ENCODE data around the gene VANGL1.

VANGL1 gene

DNA sequence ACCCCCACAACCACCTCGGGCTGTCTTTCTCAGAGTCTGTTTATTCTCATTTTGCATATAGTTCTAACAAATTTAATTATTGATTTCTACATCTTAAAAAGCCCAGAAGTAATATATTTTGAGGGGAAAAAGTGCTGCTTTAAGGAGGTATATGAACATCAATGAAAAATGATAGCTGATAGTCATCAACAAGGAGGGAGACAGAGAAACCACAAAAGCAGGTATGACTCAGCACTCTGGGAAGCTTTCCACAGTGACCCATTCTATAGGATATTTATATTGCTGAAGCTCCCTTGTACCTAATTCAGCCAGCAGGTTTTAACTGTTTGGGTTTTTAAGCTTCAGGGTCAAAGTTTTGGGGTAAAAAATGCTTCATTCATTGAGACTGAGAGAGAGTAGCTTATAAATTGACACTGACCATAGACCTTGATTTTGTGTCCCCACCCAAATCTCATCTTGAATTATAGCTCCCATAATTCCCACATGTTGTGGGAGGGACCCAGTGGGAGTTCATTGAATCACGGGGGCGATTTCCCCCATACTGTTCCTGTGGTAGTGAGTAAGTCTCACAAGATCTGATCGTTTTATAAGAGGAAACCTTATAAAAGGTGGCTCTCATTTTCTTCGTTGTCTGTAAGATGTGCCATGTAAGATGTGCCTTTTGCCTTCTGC lies 27.4 kb downstream of the VANGL1 start:
- DNase-seq (ENCODE audit: low read depth), result no peak

DNA sequence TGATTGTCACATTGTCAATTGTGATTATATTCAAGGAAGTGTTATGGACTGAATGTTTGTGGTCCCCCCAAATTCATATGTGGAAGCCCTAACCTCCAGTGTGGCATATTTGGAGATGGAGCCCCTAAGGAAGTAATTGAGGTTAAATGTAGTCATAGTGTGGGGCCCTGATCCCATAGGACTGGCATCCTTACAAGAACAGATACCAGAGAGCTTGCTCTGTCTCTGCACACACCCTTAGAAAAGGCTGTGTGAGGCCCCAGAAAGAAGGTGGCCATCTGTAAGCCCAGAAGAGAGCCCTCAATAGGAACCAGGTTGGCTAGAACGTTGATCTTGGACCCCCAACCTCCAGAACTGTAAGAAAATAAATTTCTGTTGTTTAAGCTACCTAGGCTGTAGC lies 28.1 kb downstream of the VANGL1 start:
- no peak for DNase-seq (ENCODE audit: low read depth)

DNA sequence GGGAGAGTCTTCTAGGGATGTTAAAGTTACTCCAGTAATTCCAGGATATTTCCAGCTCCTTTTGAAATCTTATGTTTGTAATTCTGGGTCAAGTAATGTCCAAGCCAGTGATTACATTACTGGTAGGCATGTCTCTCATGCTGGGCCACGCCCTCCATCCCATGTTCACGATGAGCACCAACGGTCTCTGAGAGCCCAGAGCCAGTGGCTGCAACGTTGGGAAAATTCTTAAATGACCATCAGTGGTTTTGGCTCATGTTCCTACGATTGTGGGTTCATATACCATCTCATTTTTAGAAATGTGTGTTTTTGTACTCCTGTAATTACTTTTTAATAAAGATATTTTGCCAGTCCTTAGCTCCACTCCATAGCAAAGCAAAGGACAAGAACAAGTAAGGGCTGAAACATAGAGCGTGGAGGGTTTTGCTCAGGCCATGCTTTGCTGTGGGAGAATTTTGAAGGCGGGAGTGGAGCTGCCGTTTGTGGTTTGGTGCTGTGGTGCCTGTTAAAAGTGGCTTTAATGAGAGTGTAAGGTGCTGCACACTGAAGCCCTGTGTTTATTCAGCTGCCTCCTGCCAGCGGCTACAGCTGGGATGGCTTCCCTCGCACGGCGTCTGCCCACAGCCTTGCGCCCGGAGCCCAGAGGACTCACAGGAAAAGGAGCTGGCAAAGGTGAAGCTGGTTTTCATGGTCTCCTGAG lies 28.9 kb downstream of the VANGL1 start:
- DNase-seq (ENCODE audit: low read depth), result no peak

DNA sequence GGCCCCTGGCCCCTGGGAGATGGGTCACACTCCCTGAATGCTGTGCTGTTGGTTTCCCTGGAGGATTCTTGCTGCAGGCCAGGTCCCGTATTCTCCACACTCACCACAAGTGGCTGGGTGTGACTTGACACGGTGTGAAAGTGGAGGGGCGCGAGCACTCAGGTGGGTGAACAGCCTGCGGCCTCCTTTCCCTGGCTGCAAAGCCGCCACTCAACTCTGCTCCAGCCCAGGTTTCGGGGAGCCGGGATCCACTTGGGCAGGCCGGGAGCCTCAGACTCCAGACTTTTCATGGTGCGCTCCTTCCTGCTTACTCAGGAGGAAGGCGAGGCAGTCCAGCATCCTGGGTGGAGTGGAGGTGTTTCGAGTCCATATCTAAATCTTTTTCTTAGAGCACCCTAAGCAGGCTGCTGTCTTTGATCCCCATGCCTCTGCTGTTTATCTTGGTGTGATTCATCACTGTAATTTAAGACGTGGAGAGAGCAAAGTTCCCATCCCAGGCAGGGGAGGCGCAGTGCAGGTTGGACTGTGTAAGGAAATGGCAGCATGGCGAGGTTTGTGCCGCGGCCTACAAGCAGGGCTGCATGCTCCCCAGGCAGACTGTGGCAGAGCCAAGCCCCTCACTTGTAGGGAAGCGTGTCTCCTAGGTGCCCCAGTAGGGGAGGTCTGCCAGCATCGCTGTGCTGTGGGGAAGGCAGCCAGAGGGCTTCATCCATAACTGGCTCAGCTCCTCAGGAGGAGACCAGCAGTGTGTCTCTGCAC lies 29.6 kb downstream of the VANGL1 start:
- DNase-seq (ENCODE audit: low read depth), result no peak

DNA sequence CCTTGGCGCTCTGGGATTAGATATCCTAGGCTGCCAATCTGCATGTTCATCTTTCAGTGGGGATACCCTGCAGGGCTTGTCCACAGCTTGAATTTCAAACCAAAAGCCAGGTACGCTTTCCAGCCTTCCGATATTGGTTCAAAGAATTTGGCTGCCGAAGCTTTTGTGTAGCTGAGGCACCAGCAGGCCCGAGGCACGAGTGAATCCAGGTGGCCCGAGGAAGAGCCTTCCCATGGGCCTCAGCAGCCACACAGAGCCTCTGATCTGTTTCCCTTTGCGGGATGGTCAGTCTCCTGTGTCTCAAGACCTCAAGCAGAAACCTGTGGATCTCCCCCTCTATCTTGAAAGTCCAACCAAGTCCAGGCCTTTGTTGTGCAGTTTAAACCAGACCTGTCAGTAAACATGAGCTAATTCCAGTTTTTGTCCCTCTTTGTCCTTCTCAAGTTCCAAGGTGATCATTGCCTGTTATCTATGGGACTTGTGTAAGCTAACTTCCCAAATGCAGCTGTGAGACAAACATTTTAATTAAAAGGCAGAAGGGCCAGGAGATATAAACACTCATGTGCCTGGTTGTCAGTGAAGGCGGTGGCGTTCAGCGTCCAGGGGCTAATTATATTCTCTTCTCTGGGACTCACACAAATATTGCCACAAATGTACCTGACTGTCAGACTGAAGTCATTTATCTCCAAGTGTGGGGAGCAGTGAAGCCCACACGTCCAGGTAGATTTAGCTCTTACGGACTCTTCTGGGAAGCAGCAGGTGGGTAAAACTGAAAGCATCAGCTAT lies 30.6 kb downstream of the VANGL1 start:
- DNase-seq (ENCODE audit: low read depth), result no peak

DNA sequence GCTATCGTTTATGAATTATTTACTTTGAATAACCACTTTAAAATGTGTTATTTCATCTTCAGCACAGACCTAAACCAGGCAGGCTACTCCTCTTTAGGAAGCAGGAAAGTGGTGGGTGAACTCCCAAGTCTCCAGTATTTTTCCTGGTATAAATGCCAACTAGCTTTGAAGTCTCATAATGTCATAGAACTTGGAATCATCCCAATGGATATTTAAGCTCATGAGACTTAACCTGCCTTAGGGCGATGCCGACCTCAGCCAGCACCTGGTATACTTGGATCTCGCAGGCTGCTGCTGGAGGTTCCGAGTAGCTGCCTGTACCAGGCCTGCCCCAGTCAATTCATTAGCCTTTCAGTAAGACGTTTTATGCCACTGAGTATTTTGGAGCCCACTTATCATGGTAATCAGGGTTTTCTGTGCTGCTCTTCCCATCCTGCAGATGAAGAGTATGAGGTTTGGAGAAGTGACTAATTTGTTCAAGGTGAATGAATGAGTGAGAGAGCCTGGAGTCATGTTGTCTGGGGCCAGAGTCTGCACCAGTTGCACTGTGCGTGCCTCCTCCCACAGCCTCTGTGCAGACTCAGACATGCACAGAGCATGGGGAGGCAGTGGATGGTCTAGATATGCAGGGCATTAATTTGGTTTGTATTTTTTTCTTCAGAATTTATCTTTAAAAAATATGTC lies 34.9 kb downstream of the VANGL1 start:
- no peak for DNase-seq (ENCODE audit: low read depth)

DNA sequence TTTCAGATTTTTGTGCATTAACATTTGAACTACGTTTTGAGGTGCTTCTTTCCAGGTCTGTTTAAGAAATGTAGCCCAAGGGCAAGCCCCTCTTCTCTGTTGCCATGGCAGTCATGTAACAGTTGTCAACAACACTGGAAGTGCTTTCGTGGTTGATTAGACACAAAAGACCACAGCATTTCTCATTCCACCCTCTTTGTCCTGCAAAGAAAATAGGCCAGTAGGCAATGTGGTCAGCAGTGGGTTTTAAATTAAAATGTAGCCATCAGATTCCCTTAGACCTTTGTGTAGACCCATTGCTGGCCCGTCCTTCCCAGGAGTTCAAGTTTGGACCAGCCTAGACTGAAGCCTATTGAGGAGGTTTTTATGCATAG lies 35.4 kb downstream of the VANGL1 start:
- DNase-seq (ENCODE audit: low read depth), result no peak

DNA sequence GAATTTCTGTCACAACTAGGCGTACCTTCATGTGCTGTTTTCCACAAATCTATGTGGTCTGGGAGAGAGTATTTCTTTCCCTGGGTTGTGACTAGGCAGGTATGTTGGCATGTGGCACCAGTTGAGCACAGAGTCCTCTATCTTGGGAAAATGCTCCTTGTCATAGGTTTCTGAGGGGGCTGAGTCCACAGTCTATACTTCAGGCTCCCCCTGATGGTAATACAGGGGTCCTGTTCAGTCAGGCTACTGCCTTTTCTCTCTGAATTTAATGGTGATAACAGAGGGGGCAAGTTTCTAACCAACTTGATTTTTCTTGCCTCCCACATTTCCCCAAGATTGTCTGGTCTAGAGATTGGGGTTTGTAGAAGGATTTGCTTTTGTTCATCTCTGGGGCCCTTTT lies 35.8 kb downstream of the VANGL1 start:
- no peak for DNase-seq (ENCODE audit: low read depth)

DNA sequence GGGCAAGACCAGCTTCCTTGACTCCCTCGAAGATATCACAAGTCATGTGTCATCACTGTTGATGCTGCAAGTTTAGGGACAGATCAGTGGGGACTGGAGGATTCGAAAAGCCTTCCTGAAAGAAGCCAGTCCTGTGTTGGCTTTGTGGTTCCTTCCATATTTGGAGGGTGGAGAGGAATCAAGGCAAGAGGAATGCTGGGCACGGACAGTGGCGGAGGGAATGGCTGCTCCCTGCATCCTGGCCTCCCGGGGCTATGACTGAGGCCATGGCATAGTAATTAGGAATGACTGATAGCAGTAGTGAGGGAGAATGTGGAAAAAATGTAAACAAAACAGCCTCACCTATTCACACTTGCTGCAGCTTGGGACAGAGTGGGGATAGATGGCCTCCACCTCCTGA lies 36.4 kb downstream of the VANGL1 start:
- DNase-seq (ENCODE audit: low read depth), result no peak

DNA sequence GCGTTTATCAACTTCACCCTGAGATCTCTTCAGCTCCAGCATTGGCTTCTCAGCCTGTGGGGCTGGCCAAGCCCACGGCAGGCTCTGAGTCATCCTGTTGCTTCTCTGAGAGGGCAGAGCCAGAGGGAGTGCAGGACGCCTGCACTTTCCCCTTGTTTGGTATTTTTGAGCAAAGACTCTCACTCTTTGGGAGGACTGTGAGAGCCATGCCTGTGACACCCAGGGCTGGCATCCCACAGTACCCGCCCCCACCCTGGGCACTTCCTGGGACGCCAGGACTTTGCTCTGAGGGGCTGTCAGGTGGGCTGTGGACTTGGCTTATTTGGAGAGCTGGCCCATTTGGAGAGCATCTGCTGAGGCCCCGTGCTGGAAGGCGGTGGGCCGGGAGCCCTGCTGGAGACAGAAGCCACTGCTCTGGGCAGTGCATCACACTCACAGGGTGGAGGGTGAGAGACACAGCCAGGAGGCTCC lies 37.4 kb downstream of the VANGL1 start:
- DNase-seq (ENCODE audit: low read depth), result no peak

DNA sequence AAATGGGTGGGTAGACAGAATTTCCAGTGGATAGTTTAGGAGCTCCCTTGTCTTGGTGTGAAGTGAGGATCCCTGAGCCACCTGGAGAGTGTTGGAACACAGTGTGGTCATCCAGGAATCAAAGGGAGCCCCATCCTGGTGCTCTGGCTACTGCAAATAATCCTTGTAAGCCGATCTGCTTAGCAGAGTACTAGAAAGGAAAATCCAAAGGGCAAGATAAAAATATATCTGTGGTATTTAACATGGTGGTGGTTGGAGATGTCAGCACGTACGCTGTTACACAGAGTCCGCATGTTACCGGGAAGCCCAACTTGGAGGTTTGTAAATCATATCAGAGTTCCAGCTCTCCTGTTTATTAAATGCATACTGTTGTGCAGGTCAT lies 39.0 kb downstream of the VANGL1 start:
- DNase-seq (ENCODE audit: low read depth), result no peak

DNA sequence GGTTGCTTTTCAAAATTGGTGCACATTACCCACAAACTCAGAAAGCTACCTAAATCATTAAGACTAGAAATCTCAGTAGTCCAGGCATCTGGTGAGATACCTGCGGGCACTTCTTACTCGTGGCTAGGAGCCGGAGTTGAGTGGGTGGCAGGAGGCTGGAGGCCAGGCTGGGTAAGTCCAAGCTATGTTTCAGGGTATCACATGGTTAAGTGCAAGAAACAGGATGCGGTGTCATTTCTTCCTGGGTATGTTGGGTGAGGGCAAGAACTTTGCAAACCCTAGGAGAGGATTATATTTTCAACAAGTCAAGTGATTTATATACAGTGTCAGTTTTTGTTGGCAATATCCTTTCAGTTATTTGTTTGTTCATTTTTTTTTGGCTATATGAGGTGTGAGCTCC lies 41.0 kb downstream of the VANGL1 start:
- DNase-seq (ENCODE audit: low read depth), result no peak

DNA sequence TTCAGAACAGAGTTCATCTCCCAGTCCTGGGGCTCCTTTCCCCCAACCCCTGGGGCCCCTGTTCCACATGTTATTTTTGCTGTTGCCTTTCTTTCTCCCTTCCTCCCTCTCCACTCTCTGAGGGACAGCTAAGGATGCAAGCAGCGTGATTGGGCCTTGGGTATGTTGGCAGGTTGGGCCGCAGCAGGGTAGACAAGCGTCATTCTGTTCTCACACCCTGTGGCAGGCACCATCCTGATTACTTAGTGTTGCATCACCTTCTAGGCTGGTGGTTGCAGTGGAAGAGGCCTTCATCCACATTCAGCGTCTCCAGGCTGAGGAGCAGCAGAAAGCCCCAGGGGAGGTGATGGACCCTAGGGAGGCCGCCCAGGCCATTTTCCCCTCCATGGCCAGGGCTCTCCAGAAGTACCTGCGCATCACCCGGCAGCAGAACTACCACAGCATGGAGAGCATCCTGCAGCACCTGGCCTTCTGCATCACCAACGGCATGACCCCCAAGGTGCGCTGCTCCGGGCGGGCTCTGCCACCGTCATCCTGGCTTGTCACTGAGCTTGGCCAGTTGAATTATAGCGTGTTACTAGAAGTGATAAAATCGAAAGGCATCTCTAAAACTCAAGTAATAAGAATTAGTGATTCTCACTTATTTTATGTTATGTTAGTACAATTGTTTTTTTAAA lies 43.4 kb downstream of the VANGL1 start:
- no peak for DNase-seq (ENCODE audit: low read depth)

DNA sequence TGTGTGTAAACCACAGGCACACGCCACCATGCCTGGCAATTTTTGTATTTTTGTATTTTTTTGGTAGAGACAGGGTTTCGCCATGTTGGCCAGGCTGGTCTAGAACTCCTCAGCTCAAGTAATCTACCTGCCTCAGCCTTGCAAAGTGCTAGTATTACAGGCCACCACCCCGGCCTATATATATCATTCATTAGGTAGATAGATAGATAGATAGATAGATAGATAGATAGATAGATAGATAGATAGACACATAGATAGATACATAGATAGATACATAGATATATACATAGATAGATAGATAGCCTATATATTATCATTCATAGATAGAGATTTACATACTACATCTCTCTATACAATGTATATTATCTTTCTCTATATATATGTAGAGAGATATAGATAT lies 46.0 kb downstream of the VANGL1 start:
- DNase-seq (ENCODE audit: low read depth), result no peak

DNA sequence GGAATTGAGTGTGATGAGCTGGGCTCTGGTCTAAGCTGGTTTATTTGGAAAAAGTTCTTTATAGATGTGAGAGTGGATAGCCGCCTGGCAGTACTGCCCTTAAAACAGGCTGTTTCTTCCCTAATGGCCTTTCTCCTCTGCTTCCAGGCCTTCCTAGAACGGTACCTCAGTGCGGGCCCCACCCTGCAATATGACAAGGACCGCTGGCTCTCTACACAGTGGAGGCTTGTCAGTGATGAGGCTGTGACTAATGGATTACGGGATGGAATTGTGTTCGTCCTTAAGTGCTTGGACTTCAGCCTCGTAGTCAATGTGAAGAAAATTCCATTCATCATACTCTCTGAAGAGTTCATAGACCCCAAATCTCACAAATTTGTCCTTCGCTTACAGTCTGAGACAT lies 49.2 kb downstream of the VANGL1 start:
- DNase-seq (ENCODE audit: low read depth), result no peak

DNA sequence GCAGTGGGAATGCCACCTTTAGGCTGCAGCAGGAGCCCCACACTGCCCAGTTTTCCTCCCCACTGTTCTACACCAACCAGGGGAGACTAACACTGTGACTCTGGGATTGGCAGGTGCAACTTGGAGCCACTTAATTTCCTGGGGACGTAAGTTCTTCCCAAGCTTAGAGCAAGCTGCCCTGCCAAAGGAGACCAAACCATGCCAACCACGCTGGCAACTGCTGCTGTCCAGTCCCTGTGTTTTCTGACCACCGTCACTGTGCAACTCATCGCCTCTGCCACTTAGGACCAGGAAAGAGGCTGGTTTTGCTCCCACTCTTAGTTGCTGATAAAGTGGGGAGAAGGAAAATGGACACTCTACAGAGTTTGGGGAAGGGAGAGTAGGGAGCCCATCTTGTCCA lies 50.5 kb downstream of the VANGL1 start:
- no peak for DNase-seq (ENCODE audit: low read depth)

DNA sequence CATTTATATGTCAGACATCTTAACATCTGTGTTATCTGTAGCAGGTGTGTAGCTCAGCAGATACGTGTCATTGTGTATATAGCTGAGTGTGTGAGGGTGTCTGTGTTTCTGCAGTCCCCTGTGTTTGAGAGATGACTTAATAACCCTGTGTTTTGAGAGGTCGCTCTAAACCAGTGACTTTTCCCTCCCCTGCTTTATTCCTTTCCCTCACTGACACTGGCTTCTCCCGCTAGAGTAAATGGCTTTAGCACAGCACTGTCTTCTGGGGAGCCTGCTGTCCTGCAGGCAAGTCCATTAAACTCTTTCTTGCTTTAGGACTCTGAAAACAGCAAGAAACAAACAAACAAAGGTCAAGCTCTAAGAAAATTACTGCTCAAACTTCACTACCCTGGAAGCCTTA lies 53.0 kb downstream of the VANGL1 start:
- DNase-seq (ENCODE audit: low read depth), result no peak

DNA sequence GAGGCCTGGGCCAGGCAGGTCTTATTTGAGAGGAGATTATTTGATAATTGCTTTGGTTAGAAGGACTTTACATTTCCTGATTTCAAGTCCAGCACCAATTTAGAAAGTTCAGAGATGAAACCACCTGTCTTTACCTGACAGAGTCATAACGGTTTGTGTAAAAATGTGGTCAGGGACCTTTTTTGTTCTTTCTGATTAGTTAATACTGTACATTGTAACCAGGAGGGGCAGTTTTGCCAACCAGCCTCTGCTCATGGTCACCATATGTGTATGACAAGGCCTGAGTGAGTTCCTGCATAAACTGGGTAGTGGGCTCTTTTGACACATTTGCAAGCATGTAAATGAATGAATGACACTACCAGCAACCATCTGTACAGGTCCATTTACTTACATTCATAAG lies 55.8 kb downstream of the VANGL1 start:
- DNase-seq (ENCODE audit: low read depth), result no peak

DNA sequence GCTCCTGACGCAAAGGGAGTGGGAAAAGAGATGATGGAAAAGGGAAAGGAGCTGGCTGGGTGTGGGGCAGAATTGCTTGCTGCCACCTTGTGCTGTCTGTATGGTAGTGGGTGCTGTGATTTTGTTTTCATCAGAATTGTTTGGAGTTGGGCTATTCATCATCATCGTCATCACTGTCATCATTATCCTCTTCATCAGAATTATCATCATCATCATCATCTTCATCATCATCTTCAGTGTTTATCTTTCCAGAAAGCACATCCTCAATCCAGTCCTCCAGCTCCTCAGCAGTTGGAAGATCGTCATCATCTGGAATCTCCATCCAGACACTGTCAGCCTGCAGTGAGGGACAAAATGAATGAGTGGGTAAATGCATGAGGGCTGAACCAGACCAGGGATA lies 59.3 kb downstream of the VANGL1 start:
- DNase-seq (ENCODE audit: low read depth), result no peak

DNA sequence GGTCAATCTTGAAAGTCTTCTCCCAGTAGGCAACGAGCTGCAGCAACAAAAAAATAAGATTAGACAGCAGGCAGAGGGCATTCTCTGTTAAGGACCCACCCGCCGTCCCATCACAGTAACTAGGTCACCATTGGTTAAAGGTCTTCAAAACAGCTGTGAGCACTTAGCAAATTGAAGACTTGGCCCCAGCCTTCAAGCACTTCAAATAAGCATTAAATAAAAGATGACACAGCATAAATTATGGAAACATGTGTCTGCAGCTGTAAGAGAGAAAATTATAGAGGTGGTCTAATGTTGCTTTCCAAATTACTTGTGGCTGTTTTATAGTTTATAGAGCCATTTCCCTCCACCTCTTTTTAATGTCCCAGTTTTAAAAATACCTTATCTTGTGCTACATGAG lies 61.2 kb downstream of the VANGL1 start:
- DNase-seq (ENCODE audit: low read depth), result no peak
